ENCODE measurements around the gene BRAF. TPM values are rescaled to one million over a fixed set of nuclear protein-coding genes. Genes with fewer than 3 reads are reported as not detected.
"Not testable (repeated sequence)": the region's sequence is repeated elsewhere in the genome, so short reads cannot be mapped to it uniquely, and the experiment has no call there.

BRAF gene
- total and polyA plus RNA-seq, 8 donors: 24.5 to 35.9 (median 29.6) TPM

DNA sequence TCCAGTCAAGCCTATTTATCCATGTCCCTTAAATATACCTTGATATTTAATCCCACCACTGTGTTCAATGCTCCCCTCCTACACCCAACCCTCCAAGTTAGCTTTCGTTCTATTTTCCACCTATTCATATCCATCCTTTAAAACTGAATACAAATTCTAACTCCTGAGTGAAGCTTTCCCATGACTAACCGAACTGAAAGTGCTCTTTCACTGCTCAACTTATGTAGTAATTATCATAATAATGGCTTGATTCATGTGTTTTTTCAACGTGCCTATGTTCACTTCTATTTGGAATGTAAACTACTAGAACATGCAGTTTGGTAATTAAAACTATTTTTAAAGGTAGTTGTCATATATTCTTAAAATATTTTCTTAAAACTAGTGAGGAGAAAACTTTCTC, 170.2 kb downstream of the BRAF start:
- DNase-seq: no peak
- Histone ChIP-seq H3K9me3 (no peaks in the 10 kb centered on the region), H3K36me3 (peaks cover 0 to 9% of the 10 kb centered on the region in 2 donors), H3K27ac (no peak overlapping the region), H3K4me3 (no peak overlapping the region), H3K27me3 (no peaks in the 10 kb centered on the region), H3K4me1 (no peaks in the 10 kb centered on the region)
- ATAC-seq: no peak
- intact Hi-C loops (cut with DNase I): no loop called here
- TF ChIP-seq, protein P1, sequence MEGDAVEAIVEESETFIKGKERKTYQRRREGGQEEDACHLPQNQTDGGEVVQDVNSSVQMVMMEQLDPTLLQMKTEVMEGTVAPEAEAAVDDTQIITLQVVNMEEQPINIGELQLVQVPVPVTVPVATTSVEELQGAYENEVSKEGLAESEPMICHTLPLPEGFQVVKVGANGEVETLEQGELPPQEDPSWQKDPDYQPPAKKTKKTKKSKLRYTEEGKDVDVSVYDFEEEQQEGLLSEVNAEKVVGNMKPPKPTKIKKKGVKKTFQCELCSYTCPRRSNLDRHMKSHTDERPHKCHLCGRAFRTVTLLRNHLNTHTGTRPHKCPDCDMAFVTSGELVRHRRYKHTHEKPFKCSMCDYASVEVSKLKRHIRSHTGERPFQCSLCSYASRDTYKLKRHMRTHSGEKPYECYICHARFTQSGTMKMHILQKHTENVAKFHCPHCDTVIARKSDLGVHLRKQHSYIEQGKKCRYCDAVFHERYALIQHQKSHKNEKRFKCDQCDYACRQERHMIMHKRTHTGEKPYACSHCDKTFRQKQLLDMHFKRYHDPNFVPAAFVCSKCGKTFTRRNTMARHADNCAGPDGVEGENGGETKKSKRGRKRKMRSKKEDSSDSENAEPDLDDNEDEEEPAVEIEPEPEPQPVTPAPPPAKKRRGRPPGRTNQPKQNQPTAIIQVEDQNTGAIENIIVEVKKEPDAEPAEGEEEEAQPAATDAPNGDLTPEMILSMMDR (IDR thresholded peaks at IDR 0.05): no peak

DNA sequence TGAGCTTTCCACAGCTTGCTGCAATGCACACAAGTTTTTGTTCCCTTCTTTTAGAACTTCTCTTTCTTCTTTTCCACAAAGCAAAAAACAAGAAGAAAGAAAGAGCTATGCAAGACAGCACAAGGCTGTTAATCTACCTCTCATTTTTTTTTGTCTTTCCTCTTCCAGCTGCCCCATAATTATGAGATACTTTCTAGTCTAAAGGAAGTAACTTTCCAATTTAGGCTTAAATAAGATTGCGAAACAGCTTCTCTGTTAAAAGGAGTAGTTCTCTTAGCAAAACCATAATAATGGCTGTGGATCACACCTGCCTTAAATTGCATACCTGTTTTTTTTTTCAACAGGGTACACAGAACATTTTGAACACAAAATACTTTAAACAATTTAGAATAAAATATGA, 172.2 kb downstream of the BRAF start:
- Histone ChIP-seq H3K36me3 (peaks cover 0 to 17% of the 10 kb centered on the region in 2 donors), H3K9me3 (no peaks in the 10 kb centered on the region), H3K27me3 (no peaks in the 10 kb centered on the region), H3K4me3 (no peak overlapping the region), H3K4me1 (no peaks in the 10 kb centered on the region), H3K27ac (peak overlapping the region in 1 of 2 donors; percentile 19)
- ATAC-seq (no peak), DNase-seq (no peak)
- intact Hi-C loops (cut with DNase I): no loop called here
- TF ChIP-seq, protein P1 (IDR thresholded peaks at IDR 0.05): no peak

DNA sequence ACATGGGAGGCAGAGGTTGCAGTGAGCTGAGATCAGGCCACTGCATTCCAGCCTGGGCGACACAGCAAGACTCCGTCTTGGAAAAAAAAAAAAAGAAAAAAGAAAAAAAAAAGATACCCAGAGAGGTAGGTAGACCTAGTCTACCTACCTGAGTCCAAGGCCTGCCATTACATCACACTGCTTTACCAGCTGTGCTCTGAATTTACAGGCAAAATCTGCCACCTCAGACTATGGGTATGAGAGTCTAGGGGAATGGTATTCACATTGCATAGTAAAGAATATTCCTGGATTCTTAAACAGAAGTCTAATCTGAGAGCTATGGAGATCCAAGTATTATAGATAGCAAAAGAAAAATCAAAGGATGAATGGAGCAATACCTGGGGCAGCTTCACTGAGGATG, 178.0 kb downstream of the BRAF start:
- peaks cover 0 to 5% of the 10 kb centered on the region in 2 donors for H3K4me1 ChIP-seq
- no peaks in the 10 kb centered on the region for H3K9me3 ChIP-seq
- ATAC-seq: no peak
- no peak overlapping the region for H3K4me3 ChIP-seq
- TF ChIP-seq, protein P1 (IDR thresholded peaks at IDR 0.05): no peak
- DNase-seq: no peak
- no peak overlapping the region for H3K27ac ChIP-seq
- intact Hi-C loops (cut with DNase I): no loop called here
- no peaks in the 10 kb centered on the region for H3K27me3 ChIP-seq
- H3K36me3 ChIP-seq: peaks cover 0 to 26% of the 10 kb centered on the region in 2 donors

DNA sequence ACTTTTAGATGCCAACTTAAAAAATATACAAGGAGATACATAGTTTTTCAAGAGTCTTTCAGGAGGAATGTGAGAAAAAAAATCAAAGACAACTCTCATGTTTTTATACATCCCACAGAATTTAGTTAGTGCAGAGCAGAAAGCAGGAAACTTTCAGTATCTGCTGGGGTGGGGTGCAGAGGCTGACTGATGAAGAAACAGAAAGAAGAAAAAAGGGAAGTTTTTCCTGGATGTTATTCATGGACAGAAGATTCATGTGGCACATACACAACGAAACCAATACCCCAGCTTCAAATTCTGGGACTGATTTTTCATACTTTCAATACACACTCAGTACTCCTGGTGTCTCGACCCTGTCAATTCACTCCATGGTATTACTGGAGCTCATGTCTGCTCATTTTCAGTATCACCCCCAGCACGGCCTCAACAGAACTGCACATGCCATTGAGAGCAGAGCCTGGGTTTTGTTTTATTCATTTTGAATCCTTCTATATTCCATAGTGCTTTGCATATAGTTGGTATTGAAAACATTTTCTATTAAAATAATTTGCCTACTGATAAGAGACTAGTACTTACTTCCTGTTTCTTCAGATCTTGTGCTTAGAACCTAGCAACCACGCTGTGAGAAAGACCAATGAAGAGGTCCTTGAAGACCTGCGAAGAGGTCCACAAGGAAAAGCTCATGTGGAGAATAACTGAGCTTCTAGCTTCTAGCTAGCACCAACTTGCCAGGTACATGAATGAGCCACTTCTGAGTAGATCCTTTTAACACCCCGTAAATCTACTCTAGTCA, 179.3 kb downstream of the BRAF start:
- Histone ChIP-seq H3K27me3 (no peaks in the 10 kb centered on the region), H3K27ac (no peak overlapping the region), H3K4me3 (no peak overlapping the region), H3K36me3 (peaks cover 0 to 26% of the 10 kb centered on the region in 2 donors), H3K4me1 (peaks cover 0 to 5% of the 10 kb centered on the region in 2 donors), H3K9me3 (no peaks in the 10 kb centered on the region)
- peak; percentile 44 for ATAC-seq
- intact Hi-C loops (cut with DNase I): no loop called here
- TF ChIP-seq, protein P1 (IDR thresholded peaks at IDR 0.05): no peak
- DNase-seq: no peak

DNA sequence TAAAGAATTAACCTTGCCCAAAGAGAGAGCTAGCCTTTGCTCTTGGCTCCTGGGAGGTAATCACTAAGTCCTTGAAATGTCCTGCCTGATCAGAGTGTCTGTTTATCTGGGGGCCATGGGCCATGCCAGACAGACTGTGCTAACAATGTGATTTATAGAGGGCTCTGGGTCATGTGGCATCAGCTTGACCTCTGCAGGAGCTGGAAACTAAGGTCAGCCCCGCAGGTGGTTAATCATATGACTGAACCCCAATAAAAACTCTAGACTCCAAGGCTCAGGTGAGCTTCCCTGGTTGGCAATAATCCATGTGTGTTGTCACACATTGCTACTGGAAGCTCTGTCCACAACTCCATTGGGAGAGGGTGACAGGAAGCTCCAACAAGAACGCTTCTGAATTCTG, 180.7 kb downstream of the BRAF start:
- ATAC-seq (no peak), DNase-seq (no peak)
- intact Hi-C loops (cut with DNase I): no loop called here
- TF ChIP-seq, protein P1 (IDR thresholded peaks at IDR 0.05): no peak
- H3K27ac ChIP-seq: no peak overlapping the region
- H3K4me1 ChIP-seq: peaks cover 0 to 5% of the 10 kb centered on the region in 2 donors
- H3K9me3 ChIP-seq: no peaks in the 10 kb centered on the region
- H3K36me3 ChIP-seq: peaks cover 0 to 36% of the 10 kb centered on the region in 2 donors
- H3K4me3 ChIP-seq: no peak overlapping the region
- H3K27me3 ChIP-seq: no peaks in the 10 kb centered on the region

DNA sequence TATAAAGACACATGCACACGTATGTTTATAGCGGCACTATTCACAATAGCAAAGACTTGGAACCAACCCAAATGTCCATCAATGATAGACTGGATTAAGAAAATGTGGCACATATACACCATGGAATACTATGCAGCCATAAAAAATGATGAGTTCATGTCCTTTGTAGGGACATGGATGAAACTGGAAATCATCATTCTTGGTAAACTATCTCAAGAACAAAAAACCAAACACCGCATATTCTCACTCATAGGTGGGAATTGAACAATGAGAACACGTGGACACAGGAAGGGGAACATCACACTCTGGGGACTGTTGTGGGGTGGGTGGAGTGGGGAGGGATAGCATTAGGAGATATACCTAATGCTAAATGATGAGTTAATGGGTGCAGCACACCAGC, 181.5 kb downstream of the BRAF start:
- DNase-seq; intact Hi-C loops (cut with DNase I); H3K4me1 ChIP-seq; H3K4me3 ChIP-seq; H3K27me3 ChIP-seq; ATAC-seq; H3K9me3 ChIP-seq; H3K27ac ChIP-seq: not testable (repeated sequence)
- H3K36me3 ChIP-seq: peaks cover 0 to 38% of the 10 kb centered on the region in 2 donors
